ENCODE data around the gene SYNC. TPM values are rescaled to one million over a fixed set of nuclear protein-coding genes. Genes with fewer than 3 reads are reported as not detected.
"Not testable (repeated sequence)": the region's sequence is repeated elsewhere in the genome, so short reads cannot be mapped to it uniquely, and the experiment has no call there.

SYNC gene
- total RNA-seq, 8 experiments from 2014 or later = 0.24 to 26.0 (median 0.49) TPM

DNA sequence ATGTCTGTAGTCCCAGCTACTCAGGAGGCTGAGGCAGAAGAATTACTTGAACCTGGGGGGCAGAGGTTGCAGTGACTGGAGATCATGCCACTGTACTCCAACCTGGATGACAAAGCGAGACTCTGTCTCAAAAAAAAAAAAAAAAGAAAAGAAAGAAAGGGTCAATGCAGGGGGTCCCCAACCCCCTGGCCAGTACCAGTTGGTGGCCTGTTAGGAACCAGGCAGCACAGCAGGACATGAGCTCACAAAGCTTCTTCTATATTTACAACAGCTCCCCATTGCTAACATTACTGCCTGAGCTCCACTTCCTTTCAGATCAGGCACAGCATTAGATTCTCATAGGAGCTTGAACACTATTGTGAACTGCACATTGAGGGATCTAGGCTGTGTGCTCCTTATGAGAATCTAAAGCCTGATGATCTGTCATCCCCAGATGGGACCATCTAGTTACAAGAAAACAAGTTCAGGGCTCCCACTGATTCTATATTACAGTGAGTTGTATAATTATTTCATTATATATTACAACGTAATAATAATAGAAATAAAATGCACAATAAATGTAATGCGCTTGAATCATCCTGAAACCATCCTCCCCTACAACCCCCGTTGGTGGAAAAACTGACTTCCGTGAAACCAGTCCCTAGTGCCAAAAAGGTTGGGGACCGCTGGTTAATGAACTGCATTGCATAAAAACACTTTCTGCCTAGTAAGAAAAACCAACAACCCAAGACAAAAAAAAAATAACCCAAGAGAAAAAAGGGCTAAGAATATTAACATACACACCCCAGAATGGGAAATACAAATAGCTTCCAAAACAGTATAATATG, 55.0 kb downstream of the SYNC start:
- in situ Hi-C loops (cut with MboI; ENCODE audit: low pct_unique_long_range_greater_than_20kb in 2 of 9, low sequenced_read_pairs in 9 of 9, unreplicated experiment in 9 of 9) = no loop called here
- Histone ChIP-seq H3K4me1 (replicated peaks in 1 of 2) (peaks cover 10% of the 10 kb centered on the region in 2 donors), H3K4me3 (no peak overlapping the region), H3K27ac (no peak overlapping the region)
- WGBS, 10 experiments = 42 to 100% (median 96%) methylated on average over 2 to 6 of the region's 6 CpGs
- ATAC-seq (replicated peaks in 6 of 8) = no peak

DNA sequence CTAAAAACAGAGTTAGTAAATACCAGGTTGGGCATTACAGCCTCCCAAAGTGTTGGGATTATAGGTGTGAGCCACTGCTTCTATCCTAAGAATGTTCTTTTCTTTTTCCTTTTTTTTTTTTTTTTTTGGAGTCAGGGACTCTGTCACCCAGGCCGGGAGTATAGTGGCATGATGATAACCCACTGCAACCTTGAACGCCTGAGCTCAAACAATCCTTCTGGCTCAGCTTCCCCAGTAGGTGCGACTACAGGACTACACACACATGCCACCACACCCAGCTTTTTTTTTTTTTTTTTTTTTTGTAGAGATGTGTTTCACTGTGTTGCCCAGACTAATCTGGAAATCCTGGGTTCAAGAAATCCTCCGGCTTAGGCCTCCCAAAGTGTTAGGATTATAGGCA, 58.1 kb downstream of the SYNC start:
- Histone ChIP-seq H3K27ac (no peak overlapping the region), H3K4me3 (no peak overlapping the region), H3K4me1 (replicated peaks in 1 of 2) (peaks cover 9% of the 10 kb centered on the region in 2 donors)
- in situ Hi-C loops (cut with MboI; ENCODE audit: low pct_unique_long_range_greater_than_20kb in 2 of 9, low sequenced_read_pairs in 9 of 9, unreplicated experiment in 9 of 9) = no loop called here
- ATAC-seq (replicated peaks in 6 of 8) = no peak
- 85 to 100% (median 98%) methylated on average over 2 to 4 of the region's 4 CpGs; no CpG with 5 or more reads in 3 of the 10 experiments for WGBS, 10 experiments

DNA sequence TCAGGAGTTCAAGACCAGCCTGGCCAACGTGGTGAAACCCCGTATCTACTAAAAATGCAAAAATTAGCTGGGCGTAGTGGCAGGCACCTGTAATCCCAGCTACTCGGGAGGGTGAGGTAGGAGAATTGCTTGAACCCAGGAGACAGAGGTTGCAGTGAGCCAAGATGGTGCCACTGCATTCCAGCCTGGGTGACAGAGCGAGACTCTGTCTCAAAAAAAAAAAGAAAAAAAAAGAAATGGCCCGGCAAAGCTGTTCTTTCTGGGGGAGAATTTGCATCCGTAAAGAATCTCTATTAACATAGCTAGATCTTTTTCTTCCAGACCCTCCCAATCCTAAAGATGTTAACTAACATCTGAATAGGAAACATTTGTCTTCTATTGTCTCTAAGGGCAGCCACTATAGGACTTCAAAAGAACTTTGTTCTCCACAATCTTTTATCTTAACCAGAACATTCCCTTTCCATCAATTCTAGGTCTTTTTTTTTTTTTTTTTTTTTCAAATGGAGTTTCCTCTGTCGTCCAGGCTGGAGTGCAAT, 60.2 kb downstream of the SYNC start:
- in situ Hi-C loops (cut with MboI; ENCODE audit: low pct_unique_long_range_greater_than_20kb in 2 of 9, low sequenced_read_pairs in 9 of 9, unreplicated experiment in 9 of 9); H3K4me3 ChIP-seq; H3K4me1 ChIP-seq (replicated peaks in 1 of 2): not testable (repeated sequence)
- peak in 5 of 8 experiments; percentile 75 to 87 (median 86) for ATAC-seq (replicated peaks in 6 of 8)
- whole genome bisulfite sequencing, 10 experiments = 0 to 80% (median 38%) methylated on average over 1 to 8 of the region's 8 CpGs; no CpG with 5 or more reads in 1 of the 10 experiments
- H3K27ac ChIP-seq = peak overlapping the region; percentile 66 to 80

DNA sequence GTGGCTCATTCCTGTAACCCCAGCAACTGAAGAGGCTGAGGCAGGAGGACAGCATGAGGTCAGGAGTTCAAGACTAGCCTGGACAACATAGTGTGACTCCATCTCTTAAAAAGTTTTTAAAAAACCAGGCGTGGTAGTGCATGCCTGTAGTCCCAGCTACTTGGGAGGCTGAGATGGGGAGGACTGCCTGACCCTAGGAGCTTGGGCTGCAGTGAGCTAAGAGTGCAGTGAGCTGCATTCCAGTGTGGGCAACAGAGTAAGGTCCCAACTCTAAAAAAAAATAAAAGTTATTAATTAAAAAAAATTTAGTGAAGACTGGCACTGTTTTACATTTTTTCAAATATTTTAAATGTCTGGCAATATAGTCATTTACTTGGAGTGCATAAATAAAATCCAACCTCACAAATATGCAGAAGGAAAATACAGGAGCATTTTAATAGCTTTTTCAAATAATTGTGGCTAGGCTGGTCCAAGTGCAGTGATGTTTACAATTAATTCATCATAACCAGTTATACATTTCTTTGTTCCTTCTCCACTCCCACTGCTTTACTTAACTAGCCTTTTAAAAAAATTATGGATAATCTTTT, 63.0 kb downstream of the SYNC start:
- H3K4me1 ChIP-seq (replicated peaks in 1 of 2) = peaks cover 4 to 11% of the 10 kb centered on the region in 2 donors
- no peak overlapping the region for H3K4me3 ChIP-seq
- no peak overlapping the region for H3K27ac ChIP-seq
- ATAC-seq (replicated peaks in 6 of 8) = no peak
- in situ Hi-C loops (cut with MboI; ENCODE audit: low pct_unique_long_range_greater_than_20kb in 2 of 9, low sequenced_read_pairs in 9 of 9, unreplicated experiment in 9 of 9) = no loop called here
- WGBS, 10 experiments = 60 to 100% (median 92%) methylated on average over 1 of the region's 1 CpG; no CpG with 5 or more reads in 4 of the 10 experiments

DNA sequence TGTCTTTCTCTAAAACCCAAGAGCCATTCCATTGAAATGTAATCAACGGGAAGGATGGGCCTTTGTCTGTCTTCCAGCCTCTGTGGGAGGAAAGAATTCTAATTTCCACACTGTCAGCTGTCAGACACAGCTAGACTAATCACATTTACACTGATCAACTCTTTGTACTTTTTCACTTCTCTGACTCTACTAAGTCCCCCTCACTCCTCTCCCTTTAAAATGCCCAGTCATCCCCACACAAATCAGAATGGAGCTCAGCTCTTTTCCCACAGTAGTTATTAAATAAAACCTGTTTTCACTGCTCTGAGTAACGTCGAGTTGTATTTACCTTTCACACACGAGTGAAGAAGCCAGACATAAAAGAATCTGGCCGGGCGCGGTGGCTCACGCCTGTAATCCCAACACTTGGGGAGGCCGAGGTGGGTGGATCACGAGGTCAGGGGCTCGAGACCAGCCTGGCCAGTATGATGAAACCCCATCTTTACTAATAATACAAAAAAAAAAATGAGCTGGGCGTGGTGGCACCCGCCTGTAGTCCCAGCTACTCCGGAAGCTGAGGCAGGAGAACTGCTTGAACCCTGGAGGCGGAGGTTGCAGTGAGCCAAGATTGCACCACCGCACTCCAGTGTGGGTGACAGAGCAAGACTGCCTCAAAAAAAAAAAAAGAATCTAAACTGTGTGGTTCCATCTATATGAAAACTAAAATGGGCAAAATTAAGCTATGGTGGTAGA, 65.5 kb downstream of the SYNC start:
- Histone ChIP-seq H3K4me1 (replicated peaks in 1 of 2) (peaks cover 8 to 9% of the 10 kb centered on the region in 2 donors), H3K4me3 (no peak overlapping the region), H3K27ac (peak overlapping the region in 1 of 2 donors; percentile 41)
- in situ Hi-C loops (cut with MboI; ENCODE audit: low pct_unique_long_range_greater_than_20kb in 2 of 9, low sequenced_read_pairs in 9 of 9, unreplicated experiment in 9 of 9) = no loop called here
- WGBS, 10 experiments = 21 to 95% (median 46%) methylated on average over 1 to 16 of the region's 16 CpGs; no CpG with 5 or more reads in 2 of the 10 experiments
- peak in 4 of 8 experiments; percentile 69 to 91 (median 88) for ATAC-seq (replicated peaks in 6 of 8)

DNA sequence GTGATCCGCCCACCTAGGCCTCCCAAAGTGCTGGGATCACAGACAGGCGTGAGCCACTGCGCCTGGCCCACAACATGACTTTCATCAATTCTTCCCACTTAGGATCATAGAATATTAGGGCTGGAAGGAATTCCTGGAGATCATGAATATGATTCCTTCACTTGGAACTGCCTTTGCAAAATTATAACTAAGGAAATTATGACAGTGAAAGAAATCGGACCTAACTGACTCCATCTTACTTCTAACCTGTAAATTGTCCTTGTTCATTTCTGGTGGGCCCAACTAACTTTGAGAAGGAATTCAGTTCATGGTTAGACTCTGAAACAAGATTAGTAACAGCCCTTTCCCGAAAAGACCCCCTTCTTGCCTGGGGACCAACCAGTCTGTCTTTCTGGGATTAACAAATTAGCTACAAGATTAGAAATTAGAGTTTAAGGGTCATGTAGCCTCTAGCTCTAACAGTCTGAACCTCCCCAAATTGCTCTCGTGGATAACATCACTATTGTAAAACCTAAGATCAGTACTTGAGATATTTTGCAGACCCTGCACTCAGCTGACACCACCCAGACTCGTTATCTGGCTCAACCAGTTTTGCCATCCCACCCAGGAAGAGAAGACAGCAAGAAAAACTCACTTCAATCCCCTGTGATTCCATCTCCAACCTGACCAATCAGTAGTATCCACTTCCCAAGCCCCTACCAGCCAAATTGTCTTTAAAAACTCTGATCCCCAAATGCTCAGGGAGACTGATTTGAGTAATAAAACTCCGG, 66.9 kb downstream of the SYNC start:
- Histone ChIP-seq H3K4me1 (replicated peaks in 1 of 2) (peaks cover 5 to 8% of the 10 kb centered on the region in 2 donors), H3K4me3 (no peak overlapping the region), H3K27ac (no peak overlapping the region)
- WGBS, 10 experiments = 79 to 100% (median 92%) methylated on average over 1 to 6 of the region's 8 CpGs; no CpG with 5 or more reads in 1 of the 10 experiments
- no peak for ATAC-seq (replicated peaks in 6 of 8)
- in situ Hi-C loops (cut with MboI; ENCODE audit: low pct_unique_long_range_greater_than_20kb in 2 of 9, low sequenced_read_pairs in 9 of 9, unreplicated experiment in 9 of 9) = no loop called here

DNA sequence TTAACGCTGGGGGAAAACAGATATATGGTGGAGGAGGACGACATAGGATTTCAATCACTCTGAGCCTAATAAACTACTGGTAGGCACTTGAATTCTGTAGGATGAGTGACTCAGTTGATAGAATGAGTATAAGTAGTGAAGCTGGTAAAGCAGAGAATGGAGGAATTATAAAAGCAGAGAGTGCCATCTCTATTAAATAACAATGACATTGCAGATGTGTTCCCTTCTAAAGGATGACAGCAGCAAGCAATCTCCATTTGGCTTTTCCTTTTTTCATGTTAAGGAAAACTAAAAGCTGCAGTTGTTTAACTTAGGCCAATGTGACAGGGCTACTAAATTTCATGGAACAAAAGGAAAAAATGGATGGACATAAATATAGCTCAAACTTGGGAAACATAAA, 69.7 kb downstream of the SYNC start:
- ATAC-seq (replicated peaks in 6 of 8) = peak in 3 of 8 experiments; percentile 20 to 49 (median 20)
- 0 to 100% (median 31%) methylated on average over 1 to 2 of the region's 2 CpGs for WGBS, 10 experiments
- Histone ChIP-seq H3K4me3 (no peak overlapping the region), H3K27ac (no peak overlapping the region), H3K4me1 (replicated peaks in 1 of 2) (peaks cover 5 to 7% of the 10 kb centered on the region in 2 donors)
- in situ Hi-C loops (cut with MboI; ENCODE audit: low pct_unique_long_range_greater_than_20kb in 2 of 9, low sequenced_read_pairs in 9 of 9, unreplicated experiment in 9 of 9) = no loop called here

DNA sequence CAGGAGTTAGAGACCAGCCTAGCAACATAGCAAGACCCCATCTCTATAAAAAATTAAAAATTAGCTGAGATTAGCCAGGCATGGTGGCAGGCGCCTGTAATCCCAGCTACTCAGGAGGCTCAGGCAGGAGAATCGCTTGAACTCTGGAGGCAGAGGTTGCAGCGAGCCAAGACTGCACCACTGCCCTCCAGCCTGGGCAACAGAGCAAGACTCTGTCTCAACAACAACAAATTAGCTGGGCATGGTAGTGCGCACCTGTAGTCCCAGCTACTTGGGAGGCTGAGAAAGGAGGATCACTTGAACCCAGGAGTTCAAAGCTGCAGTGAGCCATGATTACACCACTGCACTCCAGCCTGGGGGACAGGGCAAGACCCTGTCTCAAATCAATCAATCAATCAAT, 72.4 kb downstream of the SYNC start:
- H3K4me1 ChIP-seq (replicated peaks in 1 of 2); H3K27ac ChIP-seq; in situ Hi-C loops (cut with MboI; ENCODE audit: low pct_unique_long_range_greater_than_20kb in 2 of 9, low sequenced_read_pairs in 9 of 9, unreplicated experiment in 9 of 9); H3K4me3 ChIP-seq; ATAC-seq (replicated peaks in 6 of 8): not testable (repeated sequence)
- 86 to 100% (median 100%) methylated on average over 1 to 4 of the region's 4 CpGs; no CpG with 5 or more reads in 1 of the 10 experiments for WGBS, 10 experiments

Other genes with a start within 250 kb of the SYNC start
- 1 to 10 TPM in 5 of 8 experiments, under 1 TPM in 3; under 0.01 to 5.9 (median 2.8) TPM for gene ZBTB8B, start 237.7 kb downstream of the SYNC start, total RNA-seq
- 10 to 100 TPM in 5 of 8 experiments, 1 to 10 TPM in 3; 1.5 to 18.2 (median 14.3) TPM for gene ZBTB8A, start 163.3 kb downstream of the SYNC start, total RNA-seq
- gene ZBTB8OS, start 52.2 kb downstream of the SYNC start, total RNA-seq = 10 to 100 TPM; 38.2 to 93.8 (median 52.5) TPM
- 100 to 1,000 TPM in 6 of 8 experiments, 10 to 100 TPM in 2; 74.6 to 407 (median 198) TPM for gene RBBP4, start 51.6 kb downstream of the SYNC start, total RNA-seq
- gene YARS1, start 114.6 kb upstream of the SYNC start, total RNA-seq = 100 to 1,000 TPM; 108 to 311 (median 190) TPM
- 10 to 100 TPM; 20.3 to 57.0 (median 32.9) TPM for gene S100PBP, start 114.9 kb upstream of the SYNC start, total RNA-seq
- gene FNDC5, start 168.1 kb upstream of the SYNC start, total RNA-seq = 100 to 1,000 TPM in 1 of 8 experiments, 10 to 100 TPM in 4, 1 to 10 TPM in 3; 1.0 to 297 (median 49.6) TPM
- gene HPCA, start 183.7 kb upstream of the SYNC start, total RNA-seq = 10 to 100 TPM in 4 of 8 experiments, 1 to 10 TPM in 2, under 1 TPM in 2; 0.54 to 22.3 (median 9.0) TPM
- gene TMEM54, start 198.6 kb upstream of the SYNC start, total RNA-seq = 10 to 100 TPM in 3 of 8 experiments, 1 to 10 TPM in 5; 2.2 to 42.1 (median 8.2) TPM